HCT116 (cell line): ENCODE results near the gene LTB4R2. TPM values are rescaled to one million over a fixed set of nuclear protein-coding genes. Genes with fewer than 3 reads are reported as not detected.

ENCODE experiments used
- ATAC-seq: fragments of 200-7000 bp; cut with Tn5 transposase; 2 replicates; pipeline ENCODE4 v1.9.1; 2020; ENCODE audit warnings: mild to moderate bottlenecking, moderate library complexity
- BruUV-seq: library from RNA; stranded (reverse); fragments of 400-500 nt; replicated peaks from 2 replicates; lab custom pipeline; 2021; lab: Mats Ljungman, UMichigan
- CTCF ChIA-PET: fragments of 300-600 bp; sonication (Branson Sonifier 250); formaldehyde crosslinking; loops from one replicate; lab custom pipeline; 2021; ENCODE audit warnings: antibody characterized with exemption; lab: Charles Lee
- POLR2A ChIA-PET: fragments of 300-600, 350-600 bp; sonication (Branson Sonifier 250); formaldehyde crosslinking; loops from one replicate; lab custom pipeline; 2021; ENCODE audit warnings: antibody characterized with exemption; lab: Charles Lee
- RAD21 ChIA-PET, 2 experiments: fragments of 300-600 bp; sonication (Branson Sonifier 250); formaldehyde crosslinking; loops; one replicate each; lab custom pipeline; 2023; ENCODE audit warnings: low total read pairs in 2 of 2; ENCODE audit not compliant: uncharacterized antibody in 2 of 2, unreplicated experiment in 2 of 2, low non-redundant PET in 1 of 2; lab: Charles Lee
- DNase-seq: peaks from one replicate; pipeline ENCODE4 v3.0.0-alpha.2; 2010; ENCODE audit warnings: low read depth, low spot score
- H2AFZ ChIP-seq: fragments of 200-600 bp; shearing (Covaris generic), sonication (generic); 2 replicates; pipeline ENCODE4 v1.6.1; 2017; ENCODE audit warnings: low read depth, mixed run types, mixed read lengths, antibody characterized with exemption, low read length; ENCODE audit not compliant: poor library complexity, severe bottlenecking
- H3K27ac ChIP-seq: 2 replicates; pipeline ENCODE4 v1.5.1; 2012; ENCODE audit warnings: low read depth, low read length
- H3K27me3 ChIP-seq: fragments of 200-600 bp; sonication (generic); 2 replicates; pipeline ENCODE4 v1.6.1; 2016; ENCODE audit warnings: mixed run types, low read length, mixed read lengths; ENCODE audit not compliant: insufficient read depth
- H3K36me3 ChIP-seq, 2 experiments: fragments of 200-500 bp in 1 of 2; fragments of 200-600 bp in 1 of 2; sonication (Bioruptor generic) in 1 of 2; sonication (generic) in 1 of 2; 2 replicates each; pipeline versions ENCODE4 v1.5.1 to v1.6.1; 2014 to 2016; ENCODE audit warnings: low read length in 2 of 2, inconsistent platforms in 1 of 2, mixed read lengths in 1 of 2, mixed run types in 1 of 2; ENCODE audit not compliant: insufficient read depth in 2 of 2, control insufficient read depth in 1 of 2
- H3K4me1 ChIP-seq, 2 experiments: fragments of 200-600 bp in 1 of 2; sonication (generic) in 1 of 2; 2 replicates each; pipeline versions ENCODE4 v1.5.1 to v1.6.1; 2012 to 2017; ENCODE audit warnings: low read length in 2 of 2, inconsistent platforms in 1 of 2, mild to moderate bottlenecking in 1 of 2, mixed read lengths in 1 of 2, mixed run types in 1 of 2, moderate library complexity in 1 of 2; ENCODE audit not compliant: insufficient read depth in 2 of 2, control insufficient read depth in 1 of 2
- H3K4me2 ChIP-seq: fragments of 200-600 bp; sonication (generic); 2 replicates; pipeline ENCODE4 v1.6.1; 2017; ENCODE audit warnings: mixed run types, low read length, mixed read lengths
- H3K4me3 ChIP-seq, 2 experiments: fragments of 200-600 bp in 1 of 2; sonication (generic) in 1 of 2; replicated peaks in 1 of 2; 2 replicates each; pipeline ENCODE4 v1.5.1; 2011 to 2016; ENCODE audit warnings: low read length in 2 of 2, control low read depth in 1 of 2, low read depth in 1 of 2, mild to moderate bottlenecking in 1 of 2, mixed read lengths in 1 of 2, mixed run types in 1 of 2
- H3K79me2 ChIP-seq: fragments of 200-600 bp; sonication (generic); 2 replicates; pipeline ENCODE4 v1.6.1; 2017; ENCODE audit warnings: mild to moderate bottlenecking, mixed run types, low read length, moderate library complexity, mixed read lengths; ENCODE audit not compliant: insufficient read depth
- H3K9ac ChIP-seq: fragments of 200-600 bp; sonication (generic); 2 replicates; pipeline ENCODE4 v1.6.1; 2016; ENCODE audit warnings: low read length, mixed read lengths
- H3K9me2 ChIP-seq: fragments of 200-600 bp; sonication (generic), shearing (Covaris generic); 2 replicates; pipeline ENCODE4 v1.6.1; 2017; ENCODE audit warnings: mixed run types, mild to moderate bottlenecking, moderate library complexity; ENCODE audit not compliant: insufficient read depth
- H3K9me3 ChIP-seq, 2 experiments: fragments of 200-500 bp in 1 of 2; fragments of 200-600 bp in 1 of 2; sonication (Bioruptor generic) in 1 of 2; sonication (generic) in 1 of 2; 2 replicates each; pipeline ENCODE4 v1.6.1; 2014 to 2017; ENCODE audit warnings: low read length in 2 of 2, mixed read lengths in 2 of 2, inconsistent platforms in 1 of 2, low read depth in 1 of 2, mild to moderate bottlenecking in 1 of 2, mixed run types in 1 of 2, moderate library complexity in 1 of 2; ENCODE audit not compliant: control insufficient read depth in 1 of 2, insufficient read depth in 1 of 2
- H4K20me1 ChIP-seq: fragments of 200-600 bp; sonication (generic), shearing (Covaris generic); 2 replicates; pipeline ENCODE4 v1.6.1; 2017; ENCODE audit warnings: mixed run types, mild to moderate bottlenecking, moderate library complexity; ENCODE audit not compliant: insufficient read depth
- ATF3 ChIP-seq: IDR thresholded peaks from 2 replicates; pipeline ENCODE4 v1.6.1; 2012
- CBX3 ChIP-seq: IDR thresholded peaks from 2 replicates; pipeline ENCODE4 v1.6.1; 2012; ENCODE audit warnings: low read depth
- CTCF ChIP-seq, 3 experiments: fragments of 200-600 bp in 1 of 3; sonication (generic) in 1 of 3; IDR thresholded peaks in 2 of 3; conservative IDR thresholded peaks in 1 of 3; 2 replicates each; pipeline ENCODE4 v1.5.1; 2012 to 2017; ENCODE audit warnings: low read depth in 2 of 3, low read length in 2 of 3, antibody characterized with exemption in 1 of 3, borderline replicate concordance in 1 of 3, control low read depth in 1 of 3, mild to moderate bottlenecking in 1 of 3, mixed read lengths in 1 of 3, mixed run types in 1 of 3, moderate library complexity in 1 of 3; ENCODE audit not compliant: insufficient read depth in 1 of 3
- ELF1 ChIP-seq: IDR thresholded peaks from 2 replicates; pipeline ENCODE4 v1.6.1; 2012; ENCODE audit warnings: low read depth, borderline replicate concordance
- EZH2phosphoT487 ChIP-seq: fragments of 200-600 bp; IDR thresholded peaks from 2 replicates; pipeline ENCODE4 v1.6.1; 2018; ENCODE audit warnings: antibody characterized with exemption, borderline replicate concordance
- FOSL1 ChIP-seq: IDR thresholded peaks from 2 replicates; pipeline ENCODE4 v1.6.1; 2012; ENCODE audit warnings: low read depth
- MAX ChIP-seq: IDR thresholded peaks from 2 replicates; pipeline ENCODE4 v1.6.1; 2012
- POLR2A ChIP-seq: IDR thresholded peaks from 2 replicates; pipeline ENCODE4 v1.7.0; 2011; ENCODE audit warnings: borderline replicate concordance; ENCODE audit not compliant: insufficient read depth, insufficient read length; ENCODE audit errors: extremely low read depth
- YY1 ChIP-seq: IDR thresholded peaks from 2 replicates; pipeline ENCODE4 v1.6.1; 2011; ENCODE audit warnings: low read length, low read depth, moderate library complexity, mild to moderate bottlenecking; ENCODE audit not compliant: insufficient replicate concordance; ENCODE audit errors: extremely low read depth
- ZNF274 ChIP-seq: fragments of 200-500 bp; sonication (Bioruptor generic); IDR thresholded peaks from 2 replicates; pipeline ENCODE4 v1.6.1; 2014; ENCODE audit warnings: mild to moderate bottlenecking, low read depth, low read length, inconsistent platforms
- intact Hi-C: fragments of 100-400 bp; cut with micrococcal nuclease; formaldehyde crosslinking; loops from 2 replicates; pipeline ENCODE4 v1.10.0; 2022
- total RNA-seq: library from RNA; stranded (reverse); gene quantifications from one replicate; pipeline ENCODE4 v1.2.1, GENCODE V29; 2021; ENCODE audit not compliant: unreplicated experiment

Gene LTB4R2
- total RNA-seq, 1 experiment from 2014 or later: 15.4 TPM

DNA sequence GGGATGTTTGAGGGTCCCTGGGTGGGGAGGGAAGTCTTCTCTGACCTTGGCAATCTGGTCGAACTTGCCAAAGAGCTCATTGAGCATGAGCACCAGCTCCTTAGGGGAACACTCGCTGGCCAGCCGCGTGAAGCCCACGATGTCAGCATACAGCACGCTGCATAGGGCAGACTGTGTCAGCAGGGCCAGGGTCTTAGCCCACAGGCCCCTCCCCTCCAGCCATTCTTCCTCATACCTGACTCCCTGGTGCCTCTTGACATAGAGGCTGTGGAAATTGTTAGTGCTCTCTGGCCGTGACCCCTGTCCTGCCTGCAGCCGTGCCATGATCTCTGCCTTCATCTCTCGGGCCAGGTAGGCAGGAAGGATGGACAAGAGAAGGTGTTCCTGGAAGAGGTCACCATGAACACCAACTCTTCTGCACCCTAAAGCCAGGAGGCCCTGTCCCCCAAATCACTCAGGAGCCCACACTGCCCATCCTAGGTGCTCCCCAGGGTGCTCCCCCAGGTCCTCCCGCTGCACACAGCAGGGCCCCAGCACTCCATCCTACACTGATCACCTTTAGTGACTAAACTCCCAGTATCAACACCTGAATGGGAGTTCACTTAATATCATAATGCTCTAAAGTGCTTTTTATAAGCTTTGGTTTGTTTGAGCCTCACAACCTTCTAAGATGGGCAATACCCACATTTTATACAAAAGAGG, 21.2 kb downstream of the LTB4R2 start:
- ATAC-seq: no peak
- no peak overlapping the region for H3K9ac ChIP-seq
- H3K4me1 ChIP-seq: peaks cover 4 to 12% of the 10 kb centered on the region in 2 experiments
- no peak overlapping the region for H3K27ac ChIP-seq
- no TSS peak for BruUV-seq
- RAD21 ChIA-PET: interaction anchor here in 1 of 2 experiments (1.7 kb wide), 1 partner anchor 100 kb away, joined by 6 read pairs; no protein-coding TSS in a partner anchor
- intact Hi-C loops: no loop called here
- no peaks in the 10 kb centered on the region for H3K36me3 ChIP-seq
- no peaks in the 10 kb centered on the region for H3K27me3 ChIP-seq
- TF ChIP-seq CBX3 (no peak), FOSL1 (no peak), YY1 (no peak), EZH2phosphoT487 (no peak), POLR2A (no peak), ATF3 (no peak), ZNF274 (no peak), CTCF (IDR thresholded peaks at IDR 0.05 in 2 of 3, conservative IDR thresholded peaks at IDR 0.05 in 1 of 3; ENCODE audit: borderline replicate concordance in 1 of 3, insufficient read depth in 1 of 3, low read depth in 2 of 3, low read length in 2 of 3) (no peak), ELF1 (no peak), MAX (no peak)
- TF ChIP-seq, all 23 proteins: peak for 0
- Histone ChIP-seq H3K9me2 (no peaks in the 10 kb centered on the region), H3K4me2 (no peak overlapping the region), H3K79me2 (no peaks in the 10 kb centered on the region), H4K20me1 (no peaks in the 10 kb centered on the region), H3K4me3 (no peak overlapping the region), H2AFZ (no peak overlapping the region), H3K9me3 (no peaks in the 10 kb centered on the region)
- CTCF ChIA-PET: interaction anchor here (3.8 to 6.3 kb wide), 2 partner anchors 100 to 105 kb away, joined by 82 to 162 read pairs; partner anchors contain the start of genes CBLN3 and KHNYN
- DNase-seq: no peak
- POLR2A ChIA-PET: interaction anchor here (1.3 to 4.2 kb wide), 2 partner anchors 100 to 106 kb away, joined by 5 to 38 read pairs; partner anchors contain the start of genes CBLN3 and KHNYN
